ENCODE results near the gene GCNT4.
"Not testable (repeated sequence)": the region's sequence is repeated elsewhere in the genome, so short reads cannot be mapped to it uniquely, and the experiment has no call there.

Gene GCNT4

GRCh38 chr5:75052192-75053053 is at the start of gene GCNT4:
TSS of gene GCNT4 (minus strand) at chr5:75052558. CDS start at chr5:75030037, 22,521 bp downstream.
- Histone ChIP-seq H3K4me3 (ENCODE audit: low read depth, low read length) (peak within 1 kb of the TSS; percentile 67), H3K4me1 (peaks cover 39% of the 10 kb centered on the region), H3K79me2 (peaks cover 30% of the 10 kb centered on the region), H3K36me3 (ENCODE audit: control insufficient read depth, insufficient read depth, low read length) (no peaks in the 10 kb centered on the region), H3K27ac (peak within 1 kb of the TSS; percentile 98), H3K9me3 (ENCODE audit: control insufficient read depth, low read length) (no peaks in the 10 kb centered on the region), H3K9ac (peak within 1 kb of the TSS; percentile 93), H3K4me2 (ENCODE audit: low read length) (peak within 1 kb of the TSS; percentile 84), H3K27me3 (ENCODE audit: control insufficient read depth, insufficient read depth, low read length) (no peaks in the 10 kb centered on the region), H2AFZ (peak within 1 kb of the TSS; percentile 95)
- TF ChIP-seq CTCF (IDR thresholded peaks at IDR 0.05), result no peak

- H3K4me2 ChIP-seq (ENCODE audit: low read length); H3K27ac ChIP-seq; H3K9ac ChIP-seq; H2AFZ ChIP-seq; H3K36me3 ChIP-seq (ENCODE audit: control insufficient read depth, insufficient read depth, low read length); H3K27me3 ChIP-seq (ENCODE audit: control insufficient read depth, insufficient read depth, low read length); H3K9me3 ChIP-seq (ENCODE audit: control insufficient read depth, low read length); H3K4me3 ChIP-seq (ENCODE audit: low read depth, low read length); H3K79me2 ChIP-seq: not testable (repeated sequence)
- H3K4me1 ChIP-seq, result peaks cover 10% of the 10 kb centered on the region
Observed at GRCh38 chr5:75095956-75096355, 43.6 kb upstream of the GCNT4 start.

- no peak overlapping the region for H3K4me3 ChIP-seq (ENCODE audit: low read depth, low read length)
- no peaks in the 10 kb centered on the region for H3K9me3 ChIP-seq (ENCODE audit: control insufficient read depth, low read length)
- no peak overlapping the region for H3K9ac ChIP-seq
- H3K4me1 ChIP-seq, result peaks cover 43% of the 10 kb centered on the region
- no peaks in the 10 kb centered on the region for H3K79me2 ChIP-seq
- no peaks in the 10 kb centered on the region for H3K36me3 ChIP-seq (ENCODE audit: control insufficient read depth, insufficient read depth, low read length)
- TF ChIP-seq CTCF (IDR thresholded peaks at IDR 0.05), result no peak
- H3K27ac ChIP-seq, result peak overlapping the region; percentile 91
- no peak overlapping the region for H3K4me2 ChIP-seq (ENCODE audit: low read length)
- no peaks in the 10 kb centered on the region for H3K27me3 ChIP-seq (ENCODE audit: control insufficient read depth, insufficient read depth, low read length)
- peak overlapping the region; percentile 91 for H2AFZ ChIP-seq
Observed at GRCh38 chr5:75091597-75091996, 39.2 kb upstream of the GCNT4 start.

GRCh38 chr5:75089662-75090061 is 37.3 kb upstream of the GCNT4 start:
- no peak for TF ChIP-seq CTCF (IDR thresholded peaks at IDR 0.05)
- H3K27me3 ChIP-seq (ENCODE audit: control insufficient read depth, insufficient read depth, low read length), result no peaks in the 10 kb centered on the region
- H2AFZ ChIP-seq, result peak overlapping the region; percentile 47
- no peak overlapping the region for H3K4me2 ChIP-seq (ENCODE audit: low read length)
- peaks cover 45% of the 10 kb centered on the region for H3K4me1 ChIP-seq
- peak overlapping the region; percentile 40 for H3K27ac ChIP-seq
- H3K4me3 ChIP-seq (ENCODE audit: low read depth, low read length), result no peak overlapping the region
- H3K36me3 ChIP-seq (ENCODE audit: control insufficient read depth, insufficient read depth, low read length), result no peaks in the 10 kb centered on the region
- H3K9me3 ChIP-seq (ENCODE audit: control insufficient read depth, low read length), result no peaks in the 10 kb centered on the region
- no peak overlapping the region for H3K9ac ChIP-seq
- H3K79me2 ChIP-seq, result no peaks in the 10 kb centered on the region

GRCh38 chr5:75089137-75089536 is 36.8 kb upstream of the GCNT4 start:
- no peak overlapping the region for H3K4me2 ChIP-seq (ENCODE audit: low read length)
- H3K4me1 ChIP-seq, result peaks cover 45% of the 10 kb centered on the region
- H3K36me3 ChIP-seq (ENCODE audit: control insufficient read depth, insufficient read depth, low read length), result no peaks in the 10 kb centered on the region
- H3K79me2 ChIP-seq, result no peaks in the 10 kb centered on the region
- no peaks in the 10 kb centered on the region for H3K9me3 ChIP-seq (ENCODE audit: control insufficient read depth, low read length)
- peak overlapping the region; percentile 0 for H2AFZ ChIP-seq
- H3K27ac ChIP-seq, result peak overlapping the region; percentile 40
- no peak overlapping the region for H3K4me3 ChIP-seq (ENCODE audit: low read depth, low read length)
- no peaks in the 10 kb centered on the region for H3K27me3 ChIP-seq (ENCODE audit: control insufficient read depth, insufficient read depth, low read length)
- no peak overlapping the region for H3K9ac ChIP-seq
- TF ChIP-seq CTCF (IDR thresholded peaks at IDR 0.05), result no peak

Measured in parathyroid adenoma (tissue), 2 donors.